Fibroblast of lung (primary cell): ENCODE data around the gene MSANTD4. TPM values are rescaled to one million over a fixed set of nuclear protein-coding genes. Genes with fewer than 3 reads are reported as not detected.
A peak's percentile ranks its signal among the peaks of the same experiment; 100 is the strongest.

Experiments
- DNase-seq, 2 donors: peaks; one replicate each; pipeline versions ENCODE4 v3.0.0 to v3.0.0-alpha.2; 2010; ENCODE audit warnings: low read depth in 2 of 2
- H2AFZ ChIP-seq: 2 replicates; pipeline ENCODE4 v1.5.1; 2012; ENCODE audit warnings: low read length, control low read depth, inconsistent platforms
- H3K27ac ChIP-seq: 2 replicates; pipeline ENCODE4 v1.5.1; 2011; ENCODE audit warnings: low read length, control low read depth; ENCODE audit not compliant: insufficient read depth
- H3K27me3 ChIP-seq: 2 replicates; pipeline ENCODE4 v1.5.1; 2011; ENCODE audit warnings: mild to moderate bottlenecking, low read length; ENCODE audit not compliant: control insufficient read depth, insufficient read depth
- H3K36me3 ChIP-seq: 2 replicates; pipeline ENCODE4 v1.5.1; 2011; ENCODE audit warnings: low read length; ENCODE audit not compliant: control insufficient read depth, insufficient read depth
- H3K4me1 ChIP-seq: 2 replicates; pipeline ENCODE4 v1.5.1; 2011; ENCODE audit warnings: low read length; ENCODE audit not compliant: control insufficient read depth, insufficient read depth; ENCODE audit errors: extremely low read depth
- H3K4me2 ChIP-seq: 2 replicates; pipeline ENCODE4 v1.5.1; 2011; ENCODE audit warnings: low read length, control low read depth; ENCODE audit not compliant: insufficient read depth; ENCODE audit errors: extremely low read depth
- H3K4me3 ChIP-seq, 4 experiments: fragments of 200-600 bp in 1 of 4; sonication (generic) in 1 of 4; replicated peaks in 1 of 4; 2 replicates each; pipeline ENCODE4 v1.5.1; 2011 to 2016; ENCODE audit warnings: low read length in 4 of 4, low read depth in 3 of 4, mild to moderate bottlenecking in 3 of 4, control low read depth in 2 of 4, inconsistent platforms in 1 of 4, mixed read lengths in 1 of 4; ENCODE audit not compliant: insufficient read depth in 1 of 4; ENCODE audit errors: control extremely low read depth in 1 of 4
- H3K79me2 ChIP-seq: 2 replicates; pipeline ENCODE4 v1.5.1; 2012; ENCODE audit warnings: mild to moderate bottlenecking, low read length, inconsistent platforms; ENCODE audit not compliant: control insufficient read depth, insufficient read depth
- H3K9ac ChIP-seq: 2 replicates; pipeline ENCODE4 v1.5.1; 2011; ENCODE audit warnings: mild to moderate bottlenecking, low read length, control low read depth; ENCODE audit not compliant: insufficient read depth
- H3K9me3 ChIP-seq: 2 replicates; pipeline ENCODE4 v1.5.1; 2012; ENCODE audit warnings: low read depth, low read length; ENCODE audit not compliant: control insufficient read depth, insufficient read depth
- H4K20me1 ChIP-seq: 2 replicates; pipeline ENCODE4 v1.5.1; 2011; ENCODE audit warnings: low read length; ENCODE audit not compliant: control insufficient read depth, insufficient read depth; ENCODE audit errors: extremely low read depth
- EZH2 ChIP-seq: IDR thresholded peaks from 2 replicates; pipeline ENCODE4 v1.5.1; 2012; ENCODE audit warnings: low read length, control low read depth, mild to moderate bottlenecking; ENCODE audit errors: missing control alignments
- polyA plus RNA-seq, 2 donors: library from polyadenylated mRNA; depleted of rRNA in 1 of 2; stranded (reverse) in 1 of 2; unstranded in 1 of 2; fragments of >200 nt; gene quantifications; 2 replicates each; pipeline ENCODE4 v1.2.1, GENCODE V29; 2011 to 2012; ENCODE audit warnings: missing spikeins in 1 of 2
- total RNA-seq: library from RNA; depleted of rRNA; stranded (reverse); fragments of >200 nt; gene quantifications from 2 replicates; pipeline ENCODE4 v1.2.1, GENCODE V29; 2014
- TF ChIP-seq, protein P1 (sequence below), 2 donors: IDR thresholded peaks in 1 of 2; conservative IDR thresholded peaks in 1 of 2; 1 replicate in 1 of 2; 2 replicates in 1 of 2; pipeline ENCODE4 v1.5.1; 2011 to 2012; ENCODE audit warnings: low read length in 2 of 2, control low read depth in 1 of 2, inconsistent platforms in 1 of 2, low read depth in 1 of 2, mild to moderate bottlenecking in 1 of 2

MSANTD4 gene
- total and polyA plus RNA-seq, 2 donors (not counting 1 experiment from before 2014, with no cell fraction given) = 21.3 to 57.6 TPM

DNA sequence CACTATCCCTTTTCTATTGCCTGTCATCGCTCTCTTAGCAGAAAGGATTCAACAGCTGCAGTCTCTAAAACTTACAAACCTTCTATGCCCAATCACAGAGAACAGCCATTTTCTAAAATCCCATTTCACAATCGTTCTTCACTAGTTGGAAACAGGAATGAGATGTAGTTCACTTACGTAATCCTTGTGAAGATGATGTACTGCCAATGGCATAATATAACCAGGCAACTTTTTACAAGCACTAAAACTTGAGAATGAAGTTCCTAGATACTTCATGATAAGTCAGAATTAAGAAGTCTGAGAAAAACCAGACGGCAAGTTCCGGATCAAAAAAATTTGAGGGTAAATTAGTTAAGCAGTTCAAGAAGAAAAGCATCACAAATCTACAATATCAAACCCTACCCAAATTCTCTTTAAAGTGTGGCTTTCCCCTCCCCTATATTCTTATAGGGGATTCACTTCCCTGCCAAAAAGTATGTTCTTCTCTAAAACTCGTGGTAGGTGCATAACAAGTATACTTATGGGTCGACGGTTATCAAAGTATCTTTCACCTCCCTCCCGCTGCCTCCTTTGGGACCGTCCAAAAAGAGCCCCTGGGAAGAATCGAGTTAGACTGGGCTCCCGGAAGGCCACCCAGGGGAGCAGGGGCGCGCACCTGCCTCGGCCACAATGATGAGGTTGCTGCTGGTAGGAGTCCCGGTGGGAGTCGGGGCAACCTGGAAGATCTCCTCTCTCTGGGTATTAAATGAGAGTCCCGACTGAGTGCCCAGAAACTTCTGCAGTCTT, 666 bp downstream of the MSANTD4 start:
- Histone ChIP-seq H3K79me2 (peaks cover 25% of the 10 kb centered on the region), H3K27ac (peak overlapping the region; percentile 82), H3K9me3 (no peaks in the 10 kb centered on the region), H3K27me3 (no peaks in the 10 kb centered on the region), H3K4me2 (peak overlapping the region; percentile 42), H2AFZ (peak overlapping the region; percentile 93), H3K9ac (peak overlapping the region; percentile 85), H3K36me3 (no peaks in the 10 kb centered on the region), H3K4me1 (no peaks in the 10 kb centered on the region), H4K20me1 (no peaks in the 10 kb centered on the region), H3K4me3 (peak overlapping the region; percentile 89 to 96 (median 90))
- TF ChIP-seq, protein P1, sequence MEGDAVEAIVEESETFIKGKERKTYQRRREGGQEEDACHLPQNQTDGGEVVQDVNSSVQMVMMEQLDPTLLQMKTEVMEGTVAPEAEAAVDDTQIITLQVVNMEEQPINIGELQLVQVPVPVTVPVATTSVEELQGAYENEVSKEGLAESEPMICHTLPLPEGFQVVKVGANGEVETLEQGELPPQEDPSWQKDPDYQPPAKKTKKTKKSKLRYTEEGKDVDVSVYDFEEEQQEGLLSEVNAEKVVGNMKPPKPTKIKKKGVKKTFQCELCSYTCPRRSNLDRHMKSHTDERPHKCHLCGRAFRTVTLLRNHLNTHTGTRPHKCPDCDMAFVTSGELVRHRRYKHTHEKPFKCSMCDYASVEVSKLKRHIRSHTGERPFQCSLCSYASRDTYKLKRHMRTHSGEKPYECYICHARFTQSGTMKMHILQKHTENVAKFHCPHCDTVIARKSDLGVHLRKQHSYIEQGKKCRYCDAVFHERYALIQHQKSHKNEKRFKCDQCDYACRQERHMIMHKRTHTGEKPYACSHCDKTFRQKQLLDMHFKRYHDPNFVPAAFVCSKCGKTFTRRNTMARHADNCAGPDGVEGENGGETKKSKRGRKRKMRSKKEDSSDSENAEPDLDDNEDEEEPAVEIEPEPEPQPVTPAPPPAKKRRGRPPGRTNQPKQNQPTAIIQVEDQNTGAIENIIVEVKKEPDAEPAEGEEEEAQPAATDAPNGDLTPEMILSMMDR (conservative IDR thresholded peaks at IDR 0.05 in 1 of 2, IDR thresholded peaks at IDR 0.05 in 1 of 2; ENCODE audit: low read depth in 1 of 2, low read length in 2 of 2) = no peak
- no peak for TF ChIP-seq EZH2
- peak; percentile 8 to 77 for DNase-seq

DNA sequence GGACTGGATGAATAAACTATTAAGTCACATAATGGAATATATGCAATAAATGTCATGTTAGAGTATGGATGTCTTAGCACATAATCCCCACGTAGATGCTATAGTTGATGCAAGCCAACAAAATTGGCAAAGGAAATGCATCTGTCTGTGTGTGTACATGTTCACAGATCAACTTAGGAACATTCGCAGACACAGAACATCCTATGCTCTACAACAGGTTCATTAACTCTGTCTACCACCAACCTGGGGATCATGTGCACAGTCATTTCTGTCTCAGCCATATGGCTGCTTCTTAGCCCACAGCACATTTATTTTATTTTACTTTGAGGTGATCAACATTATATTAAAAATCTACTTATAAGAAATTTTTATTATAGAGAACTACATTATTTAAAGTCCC, 4.9 kb downstream of the MSANTD4 start:
- TF ChIP-seq EZH2 = no peak
- no peak for DNase-seq
- H3K27me3 ChIP-seq = no peaks in the 10 kb centered on the region

DNA sequence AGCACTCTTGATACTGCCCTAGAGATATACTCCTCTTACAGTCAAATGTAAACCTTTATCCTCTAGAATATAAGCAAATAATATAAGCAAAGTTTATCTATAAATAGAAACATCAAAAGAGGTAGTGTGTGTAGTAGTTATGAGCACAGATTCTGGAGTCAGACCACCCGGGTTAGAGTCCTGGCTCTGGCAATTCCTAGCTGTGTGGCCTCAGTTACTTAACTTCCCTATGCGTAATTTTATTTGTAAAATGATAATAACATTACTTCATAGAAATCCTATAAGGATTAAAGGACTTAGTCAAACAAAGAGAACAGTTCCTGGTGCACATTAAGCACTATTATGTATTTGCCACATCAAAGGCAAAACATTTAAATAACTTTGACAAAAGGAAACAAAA, 7.0 kb downstream of the MSANTD4 start:
- peaks cover 20% of the 10 kb centered on the region for H3K79me2 ChIP-seq
- H3K27me3 ChIP-seq = no peaks in the 10 kb centered on the region
- H3K36me3 ChIP-seq = peaks cover 1% of the 10 kb centered on the region
- DNase-seq = no peak
- no peak overlapping the region for H3K9ac ChIP-seq
- no peak overlapping the region for H3K4me2 ChIP-seq
- H3K4me1 ChIP-seq = no peaks in the 10 kb centered on the region
- H3K9me3 ChIP-seq = no peaks in the 10 kb centered on the region
- TF ChIP-seq, protein P1 (conservative IDR thresholded peaks at IDR 0.05 in 1 of 2, IDR thresholded peaks at IDR 0.05 in 1 of 2; ENCODE audit: low read depth in 1 of 2, low read length in 2 of 2) = no peak
- no peak for TF ChIP-seq EZH2
- no peak overlapping the region for H2AFZ ChIP-seq
- no peak overlapping the region for H3K27ac ChIP-seq
- no peak overlapping the region for H3K4me3 ChIP-seq
- H4K20me1 ChIP-seq = no peaks in the 10 kb centered on the region

More for the DNA sequence above, 4.9 kb downstream of the MSANTD4 start:
- Histone ChIP-seq H3K79me2 (peaks cover 31% of the 10 kb centered on the region), H3K4me2 (no peak overlapping the region), H3K4me1 (no peaks in the 10 kb centered on the region), H3K36me3 (no peaks in the 10 kb centered on the region), H2AFZ (no peak overlapping the region), H3K4me3 (no peak overlapping the region), H3K9me3 (no peaks in the 10 kb centered on the region), H4K20me1 (no peaks in the 10 kb centered on the region), H3K27ac (no peak overlapping the region), H3K9ac (no peak overlapping the region)
